Stimulated activated CD4-positive, alpha-beta T cell treated with anti-CD3 and anti-CD28 coated beads, Interleukin-4, amount 100 ng/mL, for 4 hours (primary cell): ENCODE data around the gene DKC1.
"Not testable (repeated sequence)": the region's sequence is repeated elsewhere in the genome, so short reads cannot be mapped to it uniquely, and the experiment has no call there.

Source experiments
- DNase-seq, 2 experiments: peaks; one replicate each; pipeline ENCODE4 v3.0.0-alpha.2; 2020

DKC1 gene

DNA sequence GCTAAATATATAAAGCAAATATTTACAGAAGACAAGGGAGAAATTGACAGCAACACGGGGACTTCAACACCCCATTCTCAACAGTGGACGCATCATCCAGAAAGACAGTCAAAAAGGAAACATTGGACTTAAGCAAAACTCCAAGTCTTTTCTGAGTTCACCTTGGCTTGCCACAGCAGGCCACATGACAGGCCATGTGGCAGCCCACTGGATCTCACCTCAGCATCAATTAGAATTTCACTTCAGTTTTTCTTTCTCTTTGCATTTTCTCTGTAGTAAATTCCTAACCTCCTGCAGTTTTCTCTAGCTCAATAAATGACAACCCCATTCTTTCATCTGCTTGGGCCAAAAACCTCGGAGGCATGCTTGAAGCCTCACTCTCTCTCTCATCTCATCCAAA, 59.4 kb downstream of the DKC1 start:
- DNase-seq: no peak

DNA sequence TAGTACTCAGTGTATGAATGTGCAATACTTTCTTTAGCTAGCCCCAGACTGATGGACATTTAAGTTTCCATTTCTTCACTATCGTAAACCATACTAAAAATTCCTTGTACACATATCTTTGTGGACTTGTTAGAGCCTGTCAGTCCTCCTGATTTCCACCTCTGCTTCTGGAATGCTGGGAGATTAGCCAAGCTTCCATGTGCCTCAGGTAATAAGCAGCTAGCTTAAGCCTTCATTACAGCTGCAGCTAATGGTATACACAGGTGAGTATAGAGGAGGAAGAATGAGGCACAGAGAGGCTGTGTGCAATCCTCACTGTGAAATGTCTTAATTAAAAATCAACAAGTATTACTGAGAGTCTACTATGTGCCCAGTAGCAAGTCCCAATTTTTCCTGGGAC, 62.0 kb downstream of the DKC1 start:
- DNase-seq: no peak

DNA sequence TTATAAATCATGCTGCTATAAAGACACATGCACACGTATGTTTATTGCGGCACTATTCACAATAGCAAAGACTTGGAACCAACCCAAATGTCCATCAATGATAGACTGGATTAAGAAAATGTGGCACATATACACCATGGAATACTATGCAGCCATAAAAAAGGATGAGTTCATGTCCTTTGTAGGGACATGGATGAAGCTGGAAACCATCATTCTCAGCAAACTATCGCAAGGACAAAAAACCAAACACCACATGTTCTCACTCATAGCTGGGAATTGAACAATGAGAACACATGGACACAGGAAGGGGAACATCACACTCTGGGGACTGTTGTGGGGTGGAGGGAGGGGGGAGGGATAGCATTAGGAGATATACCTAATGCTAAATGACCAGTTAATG, 62.9 kb downstream of the DKC1 start:
- DNase-seq: not testable (repeated sequence)
